Glutamatergic neuron (in vitro differentiated cells): Measurements from ENCODE around the gene ALDH4A1. TPM values are rescaled to one million over a fixed set of nuclear protein-coding genes. Genes with fewer than 3 reads are reported as not detected.

Experiments used
- DNase-seq: peaks from one replicate; pipeline ENCODE4 v3.0.0; 2022
- H3K27ac Mint-ChIP-seq: one replicate; pipeline ENCODE4 v1.8.0; 2020; ENCODE audit warnings: mild to moderate bottlenecking, mixed read lengths, inconsistent platforms; ENCODE audit not compliant: unreplicated experiment
- H3K27me3 Mint-ChIP-seq: one replicate; pipeline ENCODE4 v1.8.0; 2020; ENCODE audit warnings: mild to moderate bottlenecking, moderate library complexity, mixed read lengths, inconsistent platforms; ENCODE audit not compliant: unreplicated experiment
- H3K36me3 Mint-ChIP-seq: one replicate; pipeline ENCODE4 v1.8.0; 2020; ENCODE audit warnings: mild to moderate bottlenecking, mixed read lengths, inconsistent platforms; ENCODE audit not compliant: unreplicated experiment
- H3K4me1 Mint-ChIP-seq: one replicate; pipeline ENCODE4 v1.8.0; 2020; ENCODE audit warnings: mild to moderate bottlenecking, low read depth, mixed read lengths, inconsistent platforms; ENCODE audit not compliant: unreplicated experiment
- H3K4me3 Mint-ChIP-seq: one replicate; pipeline ENCODE4 v1.8.0; 2020; ENCODE audit warnings: mild to moderate bottlenecking, mixed read lengths, inconsistent platforms; ENCODE audit not compliant: unreplicated experiment
- H3K9me3 Mint-ChIP-seq: one replicate; pipeline ENCODE4 v1.8.0; 2020; ENCODE audit warnings: mild to moderate bottlenecking, moderate library complexity, mixed read lengths, inconsistent platforms; ENCODE audit not compliant: unreplicated experiment
- CTCF ChIP-seq: fragments of 200-600 bp; sonication (generic); IDR thresholded peaks from one replicate; pipeline ENCODE4 v1.5.0; 2021; ENCODE audit not compliant: partially characterized antibody, unreplicated experiment
- total RNA-seq: library from RNA; stranded (reverse); fragmentation: NEBNext Ultra II Directional; extraction: Animal tissue kit (Norgen Biotek cat#: 25700); gene quantifications from one replicate; pipeline ENCODE4 v1.2.1, GENCODE V29; 2021; ENCODE audit not compliant: unreplicated experiment

The ALDH4A1 gene
- total RNA-seq, 1 donor from 2014 or later = 28.9 TPM

GRCh38 chr1:18949686-18950400 is 47.5 kb upstream of the ALDH4A1 start:
- peak; percentile 5 for TF ChIP-seq CTCF
- peak; percentile 46 for DNase-seq
- peaks cover 12% of the 10 kb centered on the region for H3K9me3 Mint-ChIP-seq
- H3K27ac Mint-ChIP-seq = peak overlapping the region; percentile 96
- H3K27me3 Mint-ChIP-seq = peaks cover 18% of the 10 kb centered on the region
- no peaks in the 10 kb centered on the region for H3K36me3 Mint-ChIP-seq
- peaks cover 72% of the 10 kb centered on the region for H3K4me1 Mint-ChIP-seq
- peak overlapping the region; percentile 94 for H3K4me3 Mint-ChIP-seq

GRCh38 chr1:18948913-18949685 is 46.7 kb upstream of the ALDH4A1 start:
- Mint-ChIP-seq H3K9me3 (peaks cover 12% of the 10 kb centered on the region), H3K27ac (peak overlapping the region; percentile 96), H3K36me3 (no peaks in the 10 kb centered on the region), H3K4me3 (peak overlapping the region; percentile 94), H3K4me1 (peaks cover 76% of the 10 kb centered on the region), H3K27me3 (peaks cover 18% of the 10 kb centered on the region)
- DNase-seq = no peak
- no peak for TF ChIP-seq CTCF

- peak overlapping the region; percentile 96 for H3K27ac Mint-ChIP-seq
- no peaks in the 10 kb centered on the region for H3K36me3 Mint-ChIP-seq
Measured at GRCh38 chr1:18948048-18948912, 45.9 kb upstream of the ALDH4A1 start.

GRCh38 chr1:18947570-18947969 is 45.2 kb upstream of the ALDH4A1 start:
- no peaks in the 10 kb centered on the region for H3K36me3 Mint-ChIP-seq
- peak overlapping the region; percentile 51 for H3K4me3 Mint-ChIP-seq
- H3K4me1 Mint-ChIP-seq = peaks cover 76% of the 10 kb centered on the region
- H3K9me3 Mint-ChIP-seq = peaks cover 15% of the 10 kb centered on the region
- H3K27ac Mint-ChIP-seq = peak overlapping the region; percentile 84
- no peak for TF ChIP-seq CTCF
- H3K27me3 Mint-ChIP-seq = peaks cover 19% of the 10 kb centered on the region
- DNase-seq = no peak

More at GRCh38 chr1:18948048-18948912, 45.9 kb upstream of the ALDH4A1 start:
- no peak for DNase-seq
- Mint-ChIP-seq H3K4me1 (peaks cover 78% of the 10 kb centered on the region), H3K9me3 (peaks cover 15% of the 10 kb centered on the region), H3K4me3 (peak overlapping the region; percentile 94), H3K27me3 (peaks cover 19% of the 10 kb centered on the region)
- TF ChIP-seq CTCF = no peak
